Lung (tissue), 12 donors: ENCODE results near the gene ITPK1. TPM values are rescaled to one million over a fixed set of nuclear protein-coding genes. Genes with fewer than 3 reads are reported as not detected.

Source experiments
- ATAC-seq: fragments of 200-7000 bp; cut with Tn5 transposase; one replicate; pipeline ENCODE4 v1.9.1; 2020; ENCODE audit warnings: moderate number of reproducible peaks; ENCODE audit not compliant: insufficient read depth, low FRiP score
- DNase-seq, 3 donors: peaks; one replicate each; pipeline ENCODE4 v3.0.0-alpha.2; 2013 to 2017
- H3K27ac ChIP-seq, 2 donors: one replicate each; pipeline ENCODE4 v1.5.1; 2013; ENCODE audit warnings: mild to moderate bottlenecking in 2 of 2, moderate library complexity in 2 of 2, control low read depth in 1 of 2, inconsistent platforms in 1 of 2, low read depth in 1 of 2, low read length in 1 of 2
- H3K27me3 ChIP-seq, 3 donors: one replicate each; pipeline ENCODE4 v1.5.1; 2013; ENCODE audit warnings: low read length in 2 of 3; ENCODE audit not compliant: control insufficient read depth in 3 of 3, insufficient read depth in 3 of 3
- H3K36me3 ChIP-seq, 4 donors: one replicate each; pipeline ENCODE4 v1.5.1; 2013; ENCODE audit warnings: low read length in 4 of 4, mild to moderate bottlenecking in 1 of 4, moderate library complexity in 1 of 4; ENCODE audit not compliant: control insufficient read depth in 4 of 4, insufficient read depth in 4 of 4
- H3K4me1 ChIP-seq, 5 donors: one replicate each; pipeline ENCODE4 v1.5.1; 2013; ENCODE audit warnings: low read length in 5 of 5, mild to moderate bottlenecking in 2 of 5, moderate library complexity in 1 of 5; ENCODE audit not compliant: control insufficient read depth in 5 of 5, insufficient read depth in 5 of 5
- H3K4me3 ChIP-seq: one replicate; pipeline ENCODE4 v1.5.1; 2013; ENCODE audit warnings: mild to moderate bottlenecking, control low read depth, moderate library complexity
- H3K9ac ChIP-seq, 2 donors: one replicate each; pipeline ENCODE4 v1.5.1; 2013; ENCODE audit warnings: low read length in 2 of 2, control low read depth in 1 of 2; ENCODE audit not compliant: insufficient read depth in 1 of 2
- H3K9me3 ChIP-seq, 4 donors: one replicate each; pipeline ENCODE4 v1.5.1; 2013; ENCODE audit warnings: low read length in 3 of 4, mild to moderate bottlenecking in 1 of 4, moderate library complexity in 1 of 4; ENCODE audit not compliant: control insufficient read depth in 4 of 4, insufficient read depth in 3 of 4
- CTCF ChIP-seq: IDR thresholded peaks from 2 replicates; pipeline ENCODE4 v1.5.1; 2012; ENCODE audit warnings: mild to moderate bottlenecking; ENCODE audit errors: control extremely low read depth, extremely low read depth
- WGBS, 2 donors: extraction: QIAGEN DNeasy Blood & Tissue Kit; methylation state at CpG; one replicate each; pipeline ENCODE4 v1.1.7; 2013; 5-methylcytosine and 5-hydroxymethylcytosine counted together
- polyA plus RNA-seq, 2 donors: library from polyadenylated mRNA; stranded (reverse); fragments of 200-250 nt; gene quantifications; one replicate each; pipeline ENCODE4 v1.2.1, GENCODE V29; 2013
- total RNA-seq, 2 donors: library from RNA; depleted of rRNA in 1 of 2; stranded (reverse); fragments of >200 nt in 1 of 2; gene quantifications; one replicate each; pipeline ENCODE4 v1.2.1, GENCODE V29; 2014 to 2021
- donor health status: control.
- donor health status: control.
- donor health status: Bipolar disorder and iron deficiency.
- donor health status: healthy.
- donor health status: DM: yes; HTN: yes; CAD: no.

Gene ITPK1
- total and polyA plus RNA-seq, 4 donors: 17.5 to 99.4 (median 45.3) TPM

GRCh38 chr14:93045211-93045674 is 70.5 kb downstream of the ITPK1 start:
- no peak overlapping the region for H3K9ac ChIP-seq
- ATAC-seq (no peak), DNase-seq (no peak)
- H3K9me3 ChIP-seq: no peaks in the 10 kb centered on the region
- H3K4me3 ChIP-seq: no peak overlapping the region
- H3K27me3 ChIP-seq: no peaks in the 10 kb centered on the region
- H3K27ac ChIP-seq: peak overlapping the region; percentile 76 to 94
- TF ChIP-seq CTCF: no peak
- H3K36me3 ChIP-seq: no peaks in the 10 kb centered on the region
- H3K4me1 ChIP-seq: peaks cover 1 to 57% (median 20%) of the 10 kb centered on the region in 5 donors
- 70 to 75% methylated on average over 9 of the region's 9 CpGs for WGBS, 2 donors

GRCh38 chr14:93044556-93044955 is 71.2 kb downstream of the ITPK1 start:
- H3K4me3 ChIP-seq: no peak overlapping the region
- WGBS, 2 donors: 60 to 71% methylated on average over 9 of the region's 9 CpGs
- H3K27me3 ChIP-seq: no peaks in the 10 kb centered on the region
- peak overlapping the region; percentile 76 to 94 for H3K27ac ChIP-seq
- no peak for ATAC-seq
- no peak overlapping the region for H3K9ac ChIP-seq
- TF ChIP-seq CTCF: no peak
- DNase-seq: no peak
- H3K4me1 ChIP-seq: peaks cover 0 to 61% (median 18%) of the 10 kb centered on the region in 5 donors
- H3K9me3 ChIP-seq: no peaks in the 10 kb centered on the region
- H3K36me3 ChIP-seq: no peaks in the 10 kb centered on the region

- H3K27ac ChIP-seq: peak overlapping the region; percentile 76 to 94
- TF ChIP-seq CTCF: no peak
Measured at GRCh38 chr14:93044121-93044520, 71.6 kb downstream of the ITPK1 start.

More at GRCh38 chr14:93044121-93044520, 71.6 kb downstream of the ITPK1 start:
- 79 to 89% methylated on average over 7 of the region's 7 CpGs for WGBS, 2 donors
- no peak overlapping the region for H3K9ac ChIP-seq
- DNase-seq (no peak), ATAC-seq (no peak)
- peaks cover 0 to 61% (median 15%) of the 10 kb centered on the region in 5 donors for H3K4me1 ChIP-seq
- no peaks in the 10 kb centered on the region for H3K36me3 ChIP-seq
- H3K27me3 ChIP-seq: no peaks in the 10 kb centered on the region
- H3K9me3 ChIP-seq: no peaks in the 10 kb centered on the region
- no peak overlapping the region for H3K4me3 ChIP-seq
